HepG2 (cell line): ENCODE measurements around the gene IQCB1. TPM values are rescaled to one million over a fixed set of nuclear protein-coding genes. Genes with fewer than 3 reads are reported as not detected.
"Not testable (repeated sequence)": the region's sequence is repeated elsewhere in the genome, so short reads cannot be mapped to it uniquely, and the experiment has no call there.

ENCODE experiments used
- ATAC-seq: fragments of 200-7000 bp; cut with Tn5 transposase; 3 replicates; pipeline ENCODE4 v1.9.1; 2020; ENCODE audit warnings: mild to moderate bottlenecking, moderate library complexity
- BruUV-seq: library from RNA; stranded (reverse); fragments of 400-500 nt; replicated peaks from 2 replicates; lab custom pipeline; 2021; lab: Mats Ljungman, UMichigan
- CTCF ChIA-PET: fragments of 300-600 bp; formaldehyde crosslinking; extraction: SDS; loops from one replicate; lab custom pipeline; 2021; ENCODE audit warnings: low total read pairs, inconsistent platforms, low intra/inter-chr PET ratio; lab: Yijun Ruan, JAX
- POLR2A ChIA-PET: fragments of 350-600 bp; sonication (Branson Sonifier 250); formaldehyde crosslinking; loops from one replicate; lab custom pipeline; 2020; ENCODE audit warnings: antibody characterized with exemption, inconsistent platforms; lab: Yijun Ruan, JAX
- DNase-seq: peaks from one replicate; pipeline ENCODE4 v3.0.0-alpha.2; 2015; ENCODE audit warnings: low spot score
- FAIRE-seq: peaks from 3 replicates; lab custom pipeline; 2011; peaks lifted over from hg19 to GRCh38; lab: Jason Lieb, UNC
- H2AFZ ChIP-seq: one replicate; pipeline ENCODE4 v1.6.1; 2011; ENCODE audit warnings: low read length, inconsistent platforms
- H3K27ac ChIP-seq: fragments of 300-600 bp; 3 replicates; pipeline ENCODE4 v1.8.0; 2011; ENCODE audit warnings: mixed run types, mild to moderate bottlenecking, mixed read lengths, low read length, inconsistent platforms; ENCODE audit not compliant: insufficient read depth; ENCODE audit errors: extremely low read length
- H3K27me3 ChIP-seq, 2 experiments: fragments of 200-600 bp in 1 of 2; 2 replicates in 1 of 2; 3 replicates in 1 of 2; pipeline versions ENCODE4 v1.6.0 to v1.8.0; 2011; ENCODE audit warnings: low read length in 2 of 2, mild to moderate bottlenecking in 2 of 2, moderate library complexity in 2 of 2, inconsistent platforms in 1 of 2; ENCODE audit not compliant: insufficient read depth in 2 of 2, control insufficient read depth in 1 of 2
- H3K36me3 ChIP-seq, 2 experiments: fragments of 200-600 bp in 1 of 2; replicated peaks in 1 of 2; 2 replicates in 1 of 2; 3 replicates in 1 of 2; pipeline versions ENCODE4 v1.5.1 to v1.8.0; 2011; ENCODE audit warnings: low read length in 2 of 2, inconsistent platforms in 1 of 2; ENCODE audit not compliant: insufficient read depth in 2 of 2, control insufficient read depth in 1 of 2
- H3K4me1 ChIP-seq: 2 replicates; pipeline ENCODE4 v1.5.1; 2012; ENCODE audit warnings: low read length, inconsistent platforms; ENCODE audit not compliant: insufficient read depth
- H3K4me2 ChIP-seq: 2 replicates; pipeline ENCODE4 v1.6.0; 2011; ENCODE audit warnings: low read depth, low read length, inconsistent platforms
- H3K4me3 ChIP-seq, 3 experiments: fragments of 200-600 bp in 1 of 3; sonication (generic), shearing (Covaris generic) in 1 of 3; replicated peaks in 1 of 3; 2 replicates each; pipeline ENCODE4 v1.5.1; 2011 to 2016; ENCODE audit warnings: low read length in 3 of 3, inconsistent platforms in 2 of 3, low read depth in 2 of 3, mild to moderate bottlenecking in 2 of 3, control low read depth in 1 of 3, mixed read lengths in 1 of 3; ENCODE audit not compliant: insufficient read depth in 1 of 3
- H3K79me2 ChIP-seq: one replicate; pipeline ENCODE4 v1.6.1; 2011; ENCODE audit warnings: low read length, inconsistent platforms; ENCODE audit not compliant: insufficient read depth
- H3K9ac ChIP-seq: 2 replicates; pipeline ENCODE4 v1.6.0; 2011; ENCODE audit warnings: mild to moderate bottlenecking, low read depth, low read length, inconsistent platforms; ENCODE audit not compliant: insufficient read depth
- H3K9me3 ChIP-seq: 2 replicates; pipeline ENCODE4 v1.5.1; 2012; ENCODE audit warnings: mild to moderate bottlenecking, low read length
- H4K20me1 ChIP-seq: 2 replicates; pipeline ENCODE4 v1.6.0; 2011; ENCODE audit warnings: inconsistent platforms, mild to moderate bottlenecking, low read length, moderate library complexity; ENCODE audit not compliant: insufficient read depth
- ARHGAP35 ChIP-seq: sonication (generic); formaldehyde crosslinking; IDR thresholded peaks from 2 replicates; pipeline ENCODE4 v1.9.0; 2022; ENCODE audit warnings: mild to moderate bottlenecking, inconsistent platforms, moderate library complexity, missing genetic modification reagents, borderline replicate concordance
- CBX2 ChIP-seq, 2 experiments: fragments of 200-600 bp in 1 of 2; sonication (generic); formaldehyde crosslinking in 1 of 2; IDR thresholded peaks; 2 replicates each; pipeline versions ENCODE4 v1.7.0 to v1.8.1; 2018 to 2022; ENCODE audit warnings: low read depth in 2 of 2, low read length in 1 of 2, mild to moderate bottlenecking in 1 of 2, missing genetic modification reagents in 1 of 2
- CREBL2 ChIP-seq: sonication (generic); formaldehyde crosslinking; IDR thresholded peaks from 2 replicates; pipeline ENCODE4 v1.8.1; 2023; ENCODE audit warnings: missing genetic modification reagents, mild to moderate bottlenecking, borderline replicate concordance
- DNMT3B ChIP-seq: conservative IDR thresholded peaks from 2 replicates; pipeline ENCODE4 v1.6.1; 2016; ENCODE audit warnings: missing biosample characterization, control low read depth
- GABPB1 ChIP-seq: IDR thresholded peaks from 2 replicates; pipeline ENCODE4 v1.6.1; 2016; ENCODE audit warnings: mild to moderate bottlenecking, missing genetic modification reagents, moderate library complexity, missing compliant biosample characterization
- HNF4A ChIP-seq: sonication (generic); formaldehyde crosslinking; IDR thresholded peaks from 2 replicates; pipeline ENCODE4 v1.4.0; 2020; ENCODE audit warnings: missing genetic modification reagents
- MXD4 ChIP-seq: IDR thresholded peaks from 2 replicates; pipeline ENCODE4 v1.6.1; 2016; ENCODE audit warnings: mild to moderate bottlenecking, missing biosample characterization, missing genetic modification reagents
- MYNN ChIP-seq: sonication (generic); formaldehyde crosslinking; IDR thresholded peaks from 2 replicates; pipeline ENCODE4 v1.4.0; 2020; ENCODE audit warnings: mild to moderate bottlenecking, low read depth, missing genetic modification reagents
- POLR2AphosphoS2 ChIP-seq: IDR thresholded peaks from 2 replicates; pipeline ENCODE4 v1.6.1; 2011; ENCODE audit warnings: low read depth, low read length, improper control_type of control experiment
- RARA ChIP-seq: IDR thresholded peaks from 2 replicates; pipeline ENCODE4 v1.6.1; 2016; ENCODE audit warnings: missing genetic modification reagents, missing compliant biosample characterization
- SMYD3 ChIP-seq: sonication (generic); formaldehyde crosslinking; IDR thresholded peaks from 2 replicates; pipeline ENCODE4 v1.8.1; 2023; ENCODE audit warnings: mild to moderate bottlenecking, missing genetic modification reagents
- ZNF256 ChIP-seq: sonication (generic); formaldehyde crosslinking; conservative IDR thresholded peaks from 2 replicates; pipeline ENCODE4 v1.4.0; 2020; ENCODE audit warnings: missing genetic modification reagents
- ZNF713 ChIP-seq: sonication (generic); formaldehyde crosslinking; IDR thresholded peaks from 2 replicates; pipeline ENCODE4 v1.4.0; 2020; ENCODE audit warnings: mild to moderate bottlenecking, missing genetic modification reagents
- ZNF788 ChIP-seq: sonication (generic); formaldehyde crosslinking; IDR thresholded peaks from 2 replicates; pipeline ENCODE4 v1.5.0; 2020; ENCODE audit warnings: mild to moderate bottlenecking, missing genetic modification reagents, borderline replicate concordance
- WGBS: methylation state at CpG from one replicate; pipeline ENCODE4 v1.1.6; 2017; ENCODE audit warnings: low lambda C conversion rate; 5-methylcytosine and 5-hydroxymethylcytosine counted together
- in situ Hi-C: cut with HindIII; loops from 2 replicates; pipeline ENCODE4 v1.10.0; 2017; ENCODE audit warnings: low pct_unique_long_range_greater_than_20kb; ENCODE audit not compliant: extremely low pct_ligation_motif_present
- intact Hi-C: fragments of 100-400 bp; cut with micrococcal nuclease; formaldehyde crosslinking; loops from one replicate; pipeline ENCODE4 v1.10.0; 2022; ENCODE audit not compliant: unreplicated experiment
- polyA plus RNA-seq, 8 experiments: library from polyadenylated mRNA; depleted of rRNA in 3 of 8; stranded (reverse) in 7 of 8; unstranded in 1 of 8; fragments of >200 nt; fragmentation: Illumina TruSeq in 4 of 8; extraction: Trizol in 4 of 8; gene quantifications; 2 replicates each; pipeline versions ENCODE4 v1.2.1 to v1.2.3, GENCODE V29; 2011 to 2016; ENCODE audit warnings: low read depth in 4 of 8, missing spikeins in 1 of 8, mixed read lengths in 1 of 8; ENCODE audit not compliant: insufficient read depth in 1 of 8
- total RNA-seq, 5 experiments: library from RNA; depleted of rRNA; stranded (reverse); fragments of >200 nt; fragmentation: Illumina TruSeq; extraction: Trizol; gene quantifications; 2 replicates each; pipeline ENCODE4 v1.2.3, GENCODE V29; 2016; ENCODE audit warnings: low read depth in 1 of 5
- TF ChIP-seq, protein P1 (sequence below): sonication (generic); formaldehyde crosslinking; IDR thresholded peaks from 2 replicates; pipeline ENCODE4 v1.4.0; 2020; ENCODE audit warnings: low read depth, mild to moderate bottlenecking, missing genetic modification reagents

The IQCB1 gene
- total and polyA plus RNA-seq, 2 of the 13 experiments (the other 11 are each of a cell fraction or from before 2014, with no cell fraction given), result 18.0 to 41.4 TPM

GRCh38 chr3:121786485-121786884 lies 48.4 kb downstream of the IQCB1 start (continued):
- TF ChIP-seq ARHGAP35, result no peak
- no peak for TF ChIP-seq MXD4 (CRISPR knock-in tag)
- TF ChIP-seq MYNN, result no peak
- TF ChIP-seq, all 625 proteins: peak for 0

DNA sequence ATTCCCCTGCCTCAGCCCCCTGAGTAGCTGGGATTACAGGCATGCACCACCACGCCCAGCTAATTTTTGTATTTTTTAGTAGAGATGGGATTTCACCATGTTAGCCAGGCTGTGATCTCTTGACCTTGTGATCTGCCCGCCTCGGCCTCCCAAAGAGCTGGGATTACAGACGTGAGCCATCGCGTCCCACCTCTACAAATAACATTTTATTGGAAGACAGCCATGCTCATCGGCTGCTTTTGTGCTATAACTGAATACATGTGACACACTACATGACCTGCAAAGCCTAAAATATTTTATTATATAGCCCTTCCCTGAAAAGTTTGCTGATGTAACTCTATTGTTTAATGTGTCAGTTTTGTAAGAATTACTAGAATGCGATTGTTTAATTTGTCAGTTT lies 52.1 kb downstream of the IQCB1 start:
- H3K36me3 ChIP-seq, result peaks cover 7 to 52% of the 10 kb centered on the region in 2 experiments; a peak in 4 of 5 replicates
- CTCF ChIA-PET, result not testable (repeated sequence)
- WGBS, result 89% methylated on average over 8 of the region's 8 CpGs

GRCh38 chr3:121781611-121782010 lies 53.2 kb downstream of the IQCB1 start:
- H3K27me3 ChIP-seq, result no peaks in the 10 kb centered on the region
- DNase-seq, result no peak
- no peaks in the 10 kb centered on the region for H3K9me3 ChIP-seq
- 98% methylated on average over 7 of the region's 7 CpGs for WGBS
- H2AFZ ChIP-seq, result no peak overlapping the region
- no peak overlapping the region for H3K27ac ChIP-seq
- CTCF ChIA-PET, result no interaction called here
- intact Hi-C loops (no loop called here), in situ Hi-C loops (no loop called here)
- BruUV-seq, result no TSS peak
- H3K79me2 ChIP-seq, result no peaks in the 10 kb centered on the region
- H3K9ac ChIP-seq, result no peak overlapping the region
- FAIRE-seq, result no peak
- POLR2A ChIA-PET, result no interaction called here
- H3K4me3 ChIP-seq, result no peak overlapping the region
- no peak overlapping the region for H3K4me2 ChIP-seq
- peaks cover 5 to 53% of the 10 kb centered on the region in 2 experiments; a peak in 4 of 5 replicates for H3K36me3 ChIP-seq
- no peaks in the 10 kb centered on the region for H3K4me1 ChIP-seq
- no peak for ATAC-seq
- H4K20me1 ChIP-seq, result no peaks in the 10 kb centered on the region
- TF ChIP-seq ZNF788 (CRISPR knock-in tag), result no peak
- no peak for TF ChIP-seq ZNF713
- no peak for TF ChIP-seq POLR2AphosphoS2
- no peak for TF ChIP-seq GABPB1 (CRISPR knock-in tag)
- TF ChIP-seq CREBL2, result no peak
- TF ChIP-seq RARA (CRISPR knock-in tag), result no peak
- no peak for TF ChIP-seq HNF4A (CRISPR knock-in tag)
- TF ChIP-seq ZNF256 (CRISPR knock-in tag), result no peak
- TF ChIP-seq DNMT3B (CRISPR knock-in tag), result no peak
- no peak for TF ChIP-seq CBX2 (IDR thresholded peaks at IDR 0.05; ENCODE audit: low read depth, low read length)
- TF ChIP-seq CBX2 (CRISPR knock-in tag; IDR thresholded peaks at IDR 0.05; ENCODE audit: low read depth), result no peak
- TF ChIP-seq SMYD3 (CRISPR knock-in tag), result no peak
- TF ChIP-seq, protein P1, sequence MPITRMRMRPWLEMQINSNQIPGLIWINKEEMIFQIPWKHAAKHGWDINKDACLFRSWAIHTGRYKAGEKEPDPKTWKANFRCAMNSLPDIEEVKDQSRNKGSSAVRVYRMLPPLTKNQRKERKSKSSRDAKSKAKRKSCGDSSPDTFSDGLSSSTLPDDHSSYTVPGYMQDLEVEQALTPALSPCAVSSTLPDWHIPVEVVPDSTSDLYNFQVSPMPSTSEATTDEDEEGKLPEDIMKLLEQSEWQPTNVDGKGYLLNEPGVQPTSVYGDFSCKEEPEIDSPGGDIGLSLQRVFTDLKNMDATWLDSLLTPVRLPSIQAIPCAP (CRISPR knock-in tag), result no peak

More for the DNA sequence above, 52.1 kb downstream of the IQCB1 start:
- DNase-seq, H3K79me2 ChIP-seq, intact Hi-C loops, H2AFZ ChIP-seq, H3K9me3 ChIP-seq, H3K27me3 ChIP-seq, FAIRE-seq, H3K27ac ChIP-seq, H3K9ac ChIP-seq, H3K4me1 ChIP-seq, H3K4me2 ChIP-seq, in situ Hi-C loops, H3K4me3 ChIP-seq, ATAC-seq, H4K20me1 ChIP-seq, BruUV-seq: not testable (repeated sequence)
- POLR2A ChIA-PET, result interaction anchor here (0.7 kb wide), 1 partner anchor 52 kb away, joined by 3 read pairs; the partner anchor contains the start of genes EAF2 and IQCB1
